HG02623 (cell line): ENCODE data around the gene P2RX7.

Experiments
- ATAC-seq: cut with Tn5 transposase; IDR thresholded peaks from one replicate; pipeline ENCODE4 v1.9.1; 2021; ENCODE audit warnings: moderate library complexity; ENCODE audit not compliant: unreplicated experiment

P2RX7 gene

DNA sequence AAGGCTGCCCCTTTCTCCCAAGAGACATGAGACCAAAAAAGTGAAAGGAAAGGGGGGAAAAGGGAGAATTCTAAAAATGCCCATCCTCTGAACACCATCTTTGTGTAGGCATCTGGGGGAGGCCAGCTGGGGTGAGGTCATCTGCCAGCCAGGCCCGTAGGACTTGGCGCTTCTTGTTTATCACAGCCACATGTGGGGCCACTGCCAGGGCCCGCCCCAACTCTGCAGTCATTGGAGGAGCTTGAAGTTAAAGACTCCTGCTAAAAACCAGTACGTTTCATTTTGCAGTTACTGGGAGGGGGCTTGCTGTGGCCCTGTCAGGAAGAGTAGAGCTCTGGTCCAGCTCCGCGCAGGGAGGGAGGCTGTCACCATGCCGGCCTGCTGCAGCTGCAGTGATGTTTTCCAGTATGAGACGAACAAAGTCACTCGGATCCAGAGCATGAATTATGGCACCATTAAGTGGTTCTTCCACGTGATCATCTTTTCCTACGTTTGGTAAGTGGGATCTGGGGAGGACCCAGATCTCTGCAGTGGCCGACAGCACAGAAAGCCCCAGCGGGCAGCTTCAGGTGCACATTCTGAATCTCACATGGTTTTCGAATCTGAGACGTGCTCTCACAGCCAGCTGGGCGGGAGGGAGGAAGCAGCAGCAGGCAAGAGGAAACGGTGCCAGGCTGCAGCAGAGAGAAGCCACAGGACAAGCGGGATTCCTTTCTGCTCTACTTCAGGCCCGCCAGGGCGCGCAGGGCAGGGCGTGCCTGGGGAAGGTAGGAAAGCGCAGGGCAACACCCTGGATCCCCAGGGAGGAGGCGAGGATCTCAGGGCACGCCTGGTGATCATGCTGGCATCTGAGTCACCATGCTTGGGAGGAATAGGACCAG, at the start of gene P2RX7:
Gene P2RX7 (plus strand): TSS at position 276 of the 881 bp plus-strand sequence. CDS start 95 bp downstream, at position 371.
- no peak for ATAC-seq

DNA sequence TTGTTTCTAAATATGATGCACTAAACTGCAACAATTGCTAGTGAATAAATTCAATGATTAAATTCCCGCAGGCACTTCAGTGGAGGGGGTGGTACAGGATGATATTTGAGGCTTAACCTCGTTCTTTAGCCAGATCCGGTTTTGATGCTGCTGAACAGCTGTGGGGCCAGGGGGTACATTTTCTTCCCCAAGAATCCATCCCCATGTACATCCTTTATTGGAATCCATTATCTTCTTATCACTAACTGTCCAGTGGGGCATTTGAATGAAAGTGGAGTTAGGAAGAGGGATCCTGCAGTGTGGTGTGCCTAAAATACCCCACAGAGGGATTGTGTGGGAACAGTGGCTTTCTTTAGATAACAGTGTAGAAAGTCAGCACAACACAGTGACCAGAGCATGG, 48.4 kb upstream of the P2RX7 start:
- no peak for ATAC-seq

DNA sequence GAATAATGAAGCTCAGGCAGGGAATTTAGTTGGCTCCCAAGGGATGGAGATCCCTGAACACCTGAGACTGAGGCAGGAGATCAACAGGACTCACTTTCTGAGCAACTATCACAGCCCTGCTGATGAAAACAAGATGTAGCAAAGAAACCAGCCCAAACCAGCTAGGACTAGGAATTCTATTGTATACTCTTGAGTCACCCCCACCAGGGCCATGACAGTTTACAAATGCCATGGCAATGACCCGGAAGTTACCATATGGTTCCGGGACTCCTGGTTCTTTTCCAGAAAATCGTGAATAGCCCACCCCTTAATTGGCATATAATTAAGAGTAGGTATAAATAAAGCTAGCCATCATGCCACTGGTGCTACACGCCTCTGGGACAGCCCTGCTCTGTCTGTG, 47.6 kb upstream of the P2RX7 start:
- no peak for ATAC-seq

DNA sequence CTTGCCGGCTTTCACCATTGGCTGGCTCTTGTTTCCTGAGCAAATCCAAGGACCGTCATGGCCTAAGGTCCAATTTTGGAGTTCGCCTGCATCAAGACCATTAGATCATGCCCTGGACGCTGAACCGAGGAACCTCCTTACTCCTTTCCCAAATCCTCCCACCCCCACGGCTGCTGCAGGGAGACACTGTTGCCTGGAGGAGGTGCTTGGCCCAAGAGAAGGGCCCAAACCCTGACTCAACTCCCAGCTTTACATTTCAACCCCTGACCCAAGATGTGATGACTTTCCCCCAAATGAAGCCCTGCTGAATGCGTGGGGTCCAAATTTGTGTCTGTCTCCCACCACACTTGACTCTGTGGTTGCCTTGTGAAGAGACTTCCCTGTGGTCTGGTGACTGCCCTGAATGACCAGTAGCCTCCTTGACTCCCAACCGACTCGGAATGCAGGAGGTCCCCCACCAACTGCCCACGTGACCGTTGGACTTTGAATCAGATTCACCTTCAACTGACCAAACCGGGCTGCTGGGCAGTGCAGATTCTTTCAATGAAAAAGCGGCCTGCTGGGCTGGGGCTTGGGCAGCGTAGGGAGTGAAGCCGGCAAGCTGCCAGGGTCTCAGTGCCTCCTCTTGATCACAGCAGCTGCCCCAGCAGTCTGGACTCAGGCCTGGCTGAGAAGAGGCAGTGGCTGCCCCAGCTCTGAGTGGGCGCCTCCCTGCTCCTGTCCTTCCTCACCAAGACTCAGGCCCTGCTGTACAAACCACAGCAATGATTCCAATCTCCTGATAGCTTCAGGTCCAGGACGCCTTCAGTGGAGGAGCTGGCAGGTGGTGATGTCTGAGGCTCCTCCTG, 46.9 kb upstream of the P2RX7 start:
- ATAC-seq, result no peak

DNA sequence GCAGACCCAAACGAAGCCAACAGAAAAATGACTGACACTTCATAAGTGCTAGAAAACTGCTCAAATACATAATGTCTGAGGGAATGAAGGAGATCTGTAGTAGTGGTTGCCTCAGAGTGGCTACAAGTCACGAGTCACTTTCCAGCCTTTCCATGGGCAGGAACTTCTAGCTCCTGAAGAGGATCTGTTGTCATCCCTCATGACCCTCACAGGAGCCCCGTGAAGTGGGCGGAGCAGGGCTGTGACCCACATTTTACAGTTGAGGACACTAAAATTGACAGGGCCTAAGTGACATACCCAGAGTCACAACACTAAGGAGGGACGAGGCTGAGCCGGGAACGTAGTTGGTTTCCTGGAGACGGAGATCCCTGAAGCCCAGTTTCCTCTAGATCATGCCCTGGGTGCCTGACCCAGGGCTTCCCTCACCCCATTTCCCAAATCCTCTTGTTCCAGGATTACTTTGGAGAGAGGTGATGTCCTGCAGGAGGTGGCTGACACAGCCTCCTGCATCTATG, 45.8 kb upstream of the P2RX7 start:
- ATAC-seq, result no peak

DNA sequence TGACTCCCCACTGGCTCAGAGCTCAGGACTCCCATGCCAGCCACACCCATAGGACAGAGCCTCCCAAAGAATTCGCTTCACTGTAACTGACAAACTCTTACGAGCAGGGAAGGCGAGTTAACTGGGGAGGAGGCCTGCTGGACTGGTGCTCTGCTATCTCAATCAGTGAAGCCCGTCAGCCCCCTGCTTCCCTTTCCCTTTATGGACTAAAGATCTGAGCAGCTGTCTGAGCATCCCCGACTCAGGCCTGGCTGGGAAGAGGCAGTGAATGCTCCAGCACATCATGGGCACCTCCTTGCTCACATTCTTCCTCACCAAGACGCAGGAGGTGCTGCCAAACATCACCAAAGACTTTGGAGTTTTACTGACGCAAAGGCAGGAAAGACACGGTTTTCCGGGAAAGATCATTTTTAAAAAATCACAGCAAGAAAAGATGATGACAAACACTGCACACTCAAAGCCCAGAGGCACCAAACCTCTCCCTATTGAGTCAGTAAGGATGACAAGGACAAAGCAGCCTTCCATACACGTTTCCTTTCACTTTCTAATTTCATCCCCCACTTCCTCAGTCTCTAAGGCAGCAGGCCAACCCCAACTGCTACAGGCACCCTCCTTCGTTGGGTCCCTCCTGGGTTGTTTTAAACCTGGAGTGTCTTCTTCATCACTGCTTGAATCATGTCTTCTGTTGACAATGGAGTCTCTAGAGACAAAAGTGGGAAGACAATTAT, 45.0 kb upstream of the P2RX7 start:
- ATAC-seq, result no peak

DNA sequence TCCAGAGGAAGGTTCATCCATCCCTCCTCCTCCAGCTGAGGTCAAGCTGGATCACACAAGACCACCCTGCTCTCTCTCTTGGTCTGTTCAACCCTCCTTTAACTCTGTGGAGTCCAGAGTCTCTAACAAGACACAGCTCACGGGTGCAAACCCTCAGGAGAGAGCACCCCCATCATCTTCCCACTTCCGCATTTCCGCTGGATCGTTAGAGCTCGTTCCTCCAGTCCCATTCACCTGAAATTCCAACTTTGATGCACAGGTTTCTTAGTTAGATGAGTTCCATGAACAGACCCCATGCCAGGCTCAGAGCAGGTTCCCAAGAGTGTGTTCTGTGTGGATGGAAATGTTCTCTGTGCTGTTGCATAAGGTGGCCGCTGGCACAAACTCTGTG, 44.5 kb upstream of the P2RX7 start:
- no peak for ATAC-seq

DNA sequence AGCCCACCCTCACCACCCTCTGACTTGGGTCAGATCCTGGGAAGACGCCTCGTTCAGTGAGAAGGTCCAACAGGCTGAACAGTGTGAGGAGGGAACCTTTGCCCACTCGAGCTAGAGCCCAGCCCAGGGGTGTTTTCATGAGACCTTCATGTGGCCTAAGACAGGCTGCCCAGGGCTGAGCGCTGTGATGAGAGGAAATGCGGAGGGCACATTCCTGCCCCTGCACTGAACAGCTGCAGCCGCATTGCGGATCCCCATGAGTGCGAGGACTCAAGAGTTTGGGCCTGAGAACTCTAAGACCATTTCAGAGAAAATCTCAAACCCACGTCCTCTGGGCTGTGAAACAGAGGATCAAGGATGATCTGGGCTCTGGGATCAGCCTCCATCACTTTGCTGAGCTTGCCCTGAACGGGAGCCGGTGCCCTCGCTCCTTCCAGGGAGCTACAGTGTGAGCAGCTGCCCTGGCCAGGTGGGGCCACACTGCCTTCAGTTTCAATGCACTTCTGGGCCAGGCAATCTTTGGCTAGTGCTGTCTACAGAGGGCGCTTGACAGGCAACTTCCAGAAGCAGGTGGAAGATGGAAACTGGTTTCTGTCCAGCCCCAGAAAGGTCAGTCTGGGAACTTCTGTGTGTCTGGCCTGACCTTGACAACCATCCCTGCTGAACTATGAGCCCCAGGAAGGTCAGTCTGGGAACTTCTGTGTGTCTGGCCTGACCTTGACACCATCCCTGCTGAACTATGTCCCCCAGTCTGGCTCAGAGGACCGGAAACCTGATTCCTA, 43.5 kb upstream of the P2RX7 start:
- no peak for ATAC-seq

DNA sequence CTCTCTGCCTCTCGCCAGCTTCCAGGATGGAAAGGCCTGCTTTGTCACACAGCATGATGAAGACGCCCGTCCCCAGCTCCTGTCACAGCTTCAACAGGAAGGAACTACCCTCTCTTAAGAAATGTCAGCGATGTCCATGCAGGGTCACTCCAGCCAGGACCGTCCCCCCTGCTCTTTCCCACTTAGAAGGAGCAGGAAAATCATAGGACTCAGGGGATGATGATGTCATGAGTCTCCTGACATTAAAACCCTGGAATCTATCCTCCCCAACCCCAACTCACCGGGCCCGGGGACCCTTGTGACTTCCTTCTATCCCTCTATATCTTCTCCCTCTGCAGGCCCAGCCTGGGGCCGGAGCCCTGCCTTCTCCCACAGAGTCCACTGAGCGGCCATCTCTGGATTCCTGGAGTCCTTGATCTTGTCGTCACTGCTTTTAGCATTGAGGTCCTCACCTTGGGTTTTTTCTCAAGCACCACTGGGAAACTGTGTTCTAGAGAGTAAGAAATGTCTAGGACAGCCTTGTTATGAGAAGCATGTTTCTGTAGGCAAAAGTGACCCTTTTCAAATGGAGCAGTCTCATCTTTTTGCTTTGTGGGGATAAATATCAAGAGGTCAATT, 42.8 kb upstream of the P2RX7 start:
- no peak for ATAC-seq

DNA sequence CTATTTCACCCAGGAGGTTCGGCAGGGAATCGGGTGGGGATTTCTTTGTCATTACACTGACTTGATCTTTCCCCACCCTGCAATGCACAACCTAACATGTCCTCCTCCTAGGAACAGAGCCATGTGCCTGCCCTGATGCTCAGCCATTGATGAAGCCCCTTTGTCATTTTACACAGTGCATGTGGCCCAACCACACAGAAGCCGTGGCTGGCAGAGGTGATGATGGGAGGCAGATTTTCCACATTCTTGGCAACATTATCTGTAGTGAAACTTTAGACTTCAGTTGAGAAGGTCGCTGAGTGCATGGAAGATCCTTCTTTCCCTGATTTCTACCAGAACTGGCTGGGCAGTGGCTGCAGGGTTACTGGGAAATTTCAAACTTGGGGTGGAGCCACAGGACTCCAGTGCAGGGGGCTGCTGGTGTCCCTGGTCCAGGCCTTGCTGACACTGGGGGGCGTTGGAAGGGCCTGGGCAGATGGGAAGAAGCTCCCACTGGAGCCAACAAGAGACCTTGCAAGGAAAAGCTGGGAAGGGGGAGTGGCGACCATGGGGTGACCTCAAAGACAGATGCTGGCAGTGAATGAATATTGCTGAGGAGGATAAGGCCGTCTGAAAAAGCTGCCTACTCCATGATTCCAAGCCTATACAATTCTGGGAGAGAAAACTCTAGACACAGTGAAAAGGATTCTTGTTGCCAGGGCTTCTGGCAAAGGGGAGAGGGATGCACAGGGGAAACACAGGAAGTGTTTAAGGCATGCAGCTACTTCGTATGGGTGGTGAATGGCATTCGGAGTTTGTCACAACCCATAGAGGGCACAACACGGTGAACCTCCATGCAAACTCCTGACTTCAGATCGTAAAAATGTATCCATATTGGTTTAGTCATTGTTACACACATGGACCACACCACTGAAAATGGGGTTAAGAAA, 41.8 kb upstream of the P2RX7 start:
- no peak for ATAC-seq

DNA sequence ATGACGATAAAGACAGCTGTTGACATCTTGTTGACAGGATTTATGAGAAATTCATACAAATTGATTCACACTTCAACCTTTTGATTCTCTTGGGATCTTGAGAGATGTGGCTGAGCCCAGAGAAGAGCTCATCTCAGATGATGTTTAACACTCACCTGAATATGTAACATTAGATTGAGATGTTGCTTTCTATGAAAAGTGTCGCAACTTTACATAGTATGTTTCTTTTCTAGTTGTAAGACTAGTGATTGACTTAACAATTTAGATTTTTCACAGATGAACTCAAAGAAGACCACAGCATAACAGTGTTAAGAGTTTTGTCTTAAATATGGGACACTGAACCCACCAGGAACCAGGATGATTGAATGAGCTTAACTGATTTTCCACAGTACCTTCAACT, 40.6 kb upstream of the P2RX7 start:
- ATAC-seq, result no peak

DNA sequence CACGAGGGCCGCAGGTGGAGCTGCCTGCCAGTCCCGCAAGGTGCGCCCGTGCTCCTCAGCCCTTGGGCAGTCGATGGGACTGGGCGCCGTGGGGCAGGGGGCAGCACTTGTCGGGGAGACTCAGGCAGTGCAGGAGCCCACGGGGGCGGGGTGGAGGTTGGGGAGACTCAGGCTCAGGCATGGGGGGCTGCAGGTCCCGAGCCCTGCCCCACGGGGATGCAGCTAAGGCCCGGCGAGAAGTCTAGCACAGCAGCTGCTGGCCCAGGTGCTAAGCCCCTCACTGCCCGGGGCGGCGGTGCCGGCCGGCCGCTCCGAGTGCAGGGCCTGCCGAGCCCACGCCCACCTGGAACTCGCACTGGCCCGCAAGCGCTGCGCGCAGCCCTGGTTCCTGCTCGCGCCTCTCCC, 39.2 kb upstream of the P2RX7 start:
- no peak for ATAC-seq

DNA sequence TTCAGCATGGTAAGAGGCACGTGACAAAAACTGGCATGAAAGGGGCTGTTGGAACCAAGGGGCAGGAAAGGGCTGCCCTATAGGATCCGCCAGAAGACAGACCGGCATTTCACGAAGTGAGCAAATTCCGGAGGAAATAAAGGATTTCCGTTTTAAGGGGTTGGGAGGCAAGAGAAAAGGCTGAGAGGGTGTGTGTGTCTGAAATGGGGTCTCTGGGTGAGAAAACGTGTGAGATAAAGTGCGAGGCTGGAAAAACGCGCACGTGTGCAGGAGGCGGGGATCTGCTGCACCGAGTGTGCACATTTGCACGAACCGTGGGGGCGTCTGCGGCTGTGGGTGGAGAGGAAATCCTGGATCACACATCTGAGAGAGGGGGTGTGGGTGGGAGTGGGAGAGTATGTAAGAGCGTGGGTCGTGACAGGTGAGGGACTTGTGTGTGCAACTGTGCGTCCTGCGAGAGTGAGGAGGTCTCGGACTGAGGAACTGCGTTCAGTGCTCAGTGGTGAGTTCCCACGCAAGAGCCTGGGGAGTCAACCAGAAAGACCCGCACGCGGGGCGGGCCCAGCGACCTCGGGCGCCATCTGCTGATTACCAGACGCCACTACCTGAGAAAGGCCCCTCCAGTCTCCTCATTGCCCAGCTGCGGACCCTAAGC, 37.0 kb upstream of the P2RX7 start:
- no peak for ATAC-seq

DNA sequence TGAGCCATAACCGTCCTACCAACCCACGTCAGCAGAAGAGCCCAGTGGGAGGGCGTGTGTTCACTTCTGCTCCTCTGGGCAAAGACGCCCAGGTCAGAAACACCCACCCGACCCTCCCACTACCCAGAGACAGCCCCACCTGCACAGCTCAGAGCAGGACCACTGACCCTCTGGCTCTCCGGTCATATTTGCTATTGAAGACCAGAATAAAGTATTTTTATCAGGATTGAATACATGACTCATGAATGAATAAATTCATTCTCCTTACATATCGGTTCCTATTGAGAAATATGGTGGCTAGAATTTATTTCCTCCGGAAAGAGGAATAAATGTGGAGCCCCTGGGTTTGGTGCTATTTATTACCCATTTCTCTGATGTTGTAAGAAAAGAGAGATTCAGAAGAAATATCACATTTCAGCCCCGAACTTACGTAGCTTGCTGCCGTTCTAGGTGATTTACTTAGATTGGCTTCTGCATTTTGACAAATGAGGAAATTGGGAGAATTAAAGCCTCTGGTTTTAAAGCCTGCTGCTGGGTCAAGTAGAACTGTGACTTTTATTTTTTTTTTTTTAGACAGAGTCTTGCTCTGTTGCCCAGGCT, 36.4 kb upstream of the P2RX7 start:
- no peak for ATAC-seq

DNA sequence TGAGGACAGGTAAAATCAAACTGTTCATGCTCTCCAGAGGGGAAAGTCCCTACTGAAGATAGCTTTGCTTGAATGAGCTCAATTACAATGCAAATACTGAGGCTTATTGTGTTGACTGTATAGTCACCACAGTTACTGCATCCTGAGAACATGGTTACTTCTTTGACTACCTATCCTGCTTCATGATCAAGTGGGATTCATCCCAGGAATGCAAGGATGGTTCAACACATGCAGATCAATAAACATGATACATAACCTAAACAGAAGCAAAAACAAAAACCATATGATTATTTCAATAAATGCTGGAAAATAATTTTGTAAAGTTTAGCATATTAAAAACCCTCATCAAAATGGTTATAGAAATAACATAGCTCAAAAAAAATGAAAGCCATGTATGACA, 32.9 kb upstream of the P2RX7 start:
- no peak for ATAC-seq

DNA sequence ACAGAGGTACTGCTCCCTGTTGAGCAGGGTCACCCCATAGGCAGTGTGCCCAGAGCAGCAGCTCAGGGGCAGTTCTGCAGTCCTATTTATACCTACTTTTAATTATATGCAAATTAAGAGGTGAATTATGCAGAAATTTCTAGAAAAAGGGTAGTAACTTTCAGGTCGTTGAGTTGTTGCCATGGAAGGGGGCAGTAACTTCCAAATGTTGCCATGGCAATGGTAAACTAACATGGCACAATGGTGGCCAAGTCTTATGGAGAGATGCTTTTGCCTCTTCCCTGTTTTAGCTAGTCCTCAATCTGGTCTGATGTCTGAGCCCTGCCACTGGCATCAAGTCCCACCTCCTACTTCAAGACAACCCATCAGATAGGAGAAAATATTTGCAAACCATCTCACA, 30.4 kb upstream of the P2RX7 start:
- ATAC-seq, result no peak

DNA sequence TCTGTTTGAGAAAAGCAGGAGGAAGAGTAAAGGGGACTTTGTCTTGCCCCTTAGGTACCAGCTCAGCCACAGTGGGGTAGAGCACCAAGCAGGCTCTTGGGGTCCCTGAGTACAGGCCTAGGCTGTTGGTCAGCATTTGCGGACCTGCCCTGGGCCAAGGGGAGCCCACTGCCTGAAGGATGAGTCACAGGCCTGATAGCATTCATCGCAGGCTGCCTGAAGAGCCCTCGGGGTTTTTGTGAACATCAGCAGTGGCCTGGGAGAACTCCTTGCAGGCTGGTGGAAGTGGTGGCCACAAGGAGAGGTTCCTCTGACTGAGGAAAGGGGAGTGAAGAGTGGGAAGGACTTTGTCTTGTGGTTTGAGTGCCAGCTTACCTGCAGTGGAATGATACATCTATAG, 25.0 kb upstream of the P2RX7 start:
- ATAC-seq, result no peak

DNA sequence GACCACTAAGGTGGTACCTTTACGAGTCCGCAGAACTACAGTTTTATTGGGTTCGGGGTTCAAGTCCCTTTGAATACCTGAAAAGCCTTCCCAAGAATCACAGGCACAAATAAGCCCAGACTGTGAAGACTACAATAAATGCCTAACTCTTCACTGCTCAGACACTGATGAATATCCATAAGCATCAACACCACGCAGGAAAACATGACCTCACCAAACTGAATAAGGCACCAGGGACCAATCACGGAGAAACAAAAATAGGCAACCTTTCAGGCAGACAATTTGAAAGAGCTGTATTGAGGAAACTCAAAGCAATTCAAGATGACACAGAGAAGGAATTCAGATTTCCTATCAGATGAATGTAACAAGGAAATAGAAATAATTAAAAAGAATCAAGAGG, 24.2 kb upstream of the P2RX7 start:
- ATAC-seq, result no peak
